ENCODE measurements around the gene IL17F.

The IL17F gene

DNA sequence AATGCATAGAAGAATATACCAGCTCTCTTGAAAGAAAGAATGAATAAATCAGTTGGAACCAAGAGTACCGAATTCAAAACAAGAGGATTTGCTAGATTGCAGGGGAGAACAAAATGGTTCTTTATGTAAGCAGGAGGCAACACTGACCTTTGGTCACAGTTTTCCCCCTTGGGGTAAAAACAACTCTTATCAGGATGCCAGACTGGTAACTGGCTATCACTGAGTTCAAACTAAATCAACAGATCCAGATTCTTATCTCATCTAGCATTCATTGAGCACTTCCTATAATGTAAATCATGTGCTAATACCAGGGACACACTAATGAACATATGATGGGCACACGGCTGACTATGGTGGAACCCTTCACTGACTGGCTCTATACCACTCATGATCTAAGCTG is 4.8 kb upstream of the IL17F start:
- Histone ChIP-seq H3K27ac (replicated peaks; ENCODE audit: low read length) (no peak overlapping the region), H3K4me2 (ENCODE audit: insufficient read depth, low read length, poor library complexity, severe bottlenecking) (no peak overlapping the region), H2AFZ (ENCODE audit: low read length) (no peak overlapping the region), H3K4me1 (ENCODE audit: control insufficient read depth in 2 of 2, insufficient read depth in 1 of 2, low read depth in 1 of 2, low read length in 2 of 2) (no peaks in the 10 kb centered on the region), H2BK12ac (ENCODE audit: low read length) (no peak overlapping the region), H2BK15ac (ENCODE audit: low read length) (no peak overlapping the region), H3K36me3 (replicated peaks in 1 of 2; ENCODE audit: control insufficient read depth in 2 of 2, insufficient read depth in 2 of 2, low read length in 2 of 2) (no peaks in the 10 kb centered on the region), H2BK120ac (ENCODE audit: low read depth, low read length) (no peak overlapping the region), H3K79me1 (ENCODE audit: low read depth, low read length) (no peaks in the 10 kb centered on the region), H2BK5ac (ENCODE audit: low read length) (no peak overlapping the region), H4K8ac (ENCODE audit: low read depth, low read length) (no peak overlapping the region), H3K4me3 (ENCODE audit: low read length in 2 of 2) (no peak overlapping the region), H3K9me3 (replicated peaks in 1 of 2; ENCODE audit: control insufficient read depth in 2 of 2, insufficient read depth in 1 of 2, low read depth in 1 of 2, low read length in 2 of 2) (no peaks in the 10 kb centered on the region), H2AK5ac (ENCODE audit: low read depth, low read length) (no peak overlapping the region), H3K4ac (ENCODE audit: low read length) (no peak overlapping the region), H3K27me3 (ENCODE audit: control insufficient read depth in 3 of 3, insufficient read depth in 3 of 3, low read depth in 1 of 3, low read length in 3 of 3) (no peaks in the 10 kb centered on the region), H3K9ac (ENCODE audit: low read depth, low read length, poor library complexity) (no peak overlapping the region), H3K14ac (ENCODE audit: low read length) (no peak overlapping the region), H4K91ac (ENCODE audit: low read depth, low read length, poor library complexity) (no peak overlapping the region), H3K18ac (ENCODE audit: low read length) (no peak overlapping the region), H3K23ac (ENCODE audit: low read depth, low read length, poor library complexity) (no peak overlapping the region)
- DNase-seq (ENCODE audit: low spot score), result no peak
- WGBS, 2 donors (ENCODE audit: extremely low coverage in 2 of 2, insufficient read length in 2 of 2, insufficient replicate concordance in 1 of 2), result no CpG with 5 or more reads among the region's 2 CpGs

DNA sequence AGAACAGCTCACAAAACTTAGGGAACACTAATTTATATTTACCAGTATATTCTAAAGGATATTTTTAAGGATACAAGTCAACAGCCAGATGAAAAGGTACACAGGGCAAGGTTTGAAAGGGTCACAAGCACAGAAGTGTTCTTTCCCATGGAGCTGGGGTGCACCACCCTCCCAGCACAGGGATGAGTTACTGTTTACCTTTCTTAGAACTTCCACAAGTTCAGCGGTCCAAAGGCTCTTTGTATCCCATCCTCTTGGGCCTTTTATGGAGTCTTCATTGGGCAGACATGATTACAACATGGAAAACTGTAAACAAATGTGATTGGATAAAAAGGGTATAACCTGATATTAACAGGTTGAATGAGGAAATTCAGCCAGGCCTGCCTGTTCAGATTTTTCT is 1.1 kb upstream of the IL17F start:
- H3K36me3 ChIP-seq (replicated peaks in 1 of 2; ENCODE audit: control insufficient read depth in 2 of 2, insufficient read depth in 2 of 2, low read length in 2 of 2), result no peaks in the 10 kb centered on the region
- H3K14ac ChIP-seq (ENCODE audit: low read length), result no peak overlapping the region
- H4K91ac ChIP-seq (ENCODE audit: low read depth, low read length, poor library complexity), result no peak overlapping the region
- H3K4me1 ChIP-seq (ENCODE audit: control insufficient read depth in 2 of 2, insufficient read depth in 1 of 2, low read depth in 1 of 2, low read length in 2 of 2), result no peaks in the 10 kb centered on the region
- no peak overlapping the region for H3K27ac ChIP-seq (replicated peaks; ENCODE audit: low read length)
- no peak overlapping the region for H2AK5ac ChIP-seq (ENCODE audit: low read depth, low read length)
- H3K9me3 ChIP-seq (replicated peaks in 1 of 2; ENCODE audit: control insufficient read depth in 2 of 2, insufficient read depth in 1 of 2, low read depth in 1 of 2, low read length in 2 of 2), result no peaks in the 10 kb centered on the region
- no peak overlapping the region for H2BK12ac ChIP-seq (ENCODE audit: low read length)
- no peak overlapping the region for H4K8ac ChIP-seq (ENCODE audit: low read depth, low read length)
- no peak overlapping the region for H3K23ac ChIP-seq (ENCODE audit: low read depth, low read length, poor library complexity)
- H3K9ac ChIP-seq (ENCODE audit: low read depth, low read length, poor library complexity), result no peak overlapping the region
- H2AFZ ChIP-seq (ENCODE audit: low read length), result no peak overlapping the region
- no peak overlapping the region for H2BK120ac ChIP-seq (ENCODE audit: low read depth, low read length)
- H3K4ac ChIP-seq (ENCODE audit: low read length), result no peak overlapping the region
- no peaks in the 10 kb centered on the region for H3K79me1 ChIP-seq (ENCODE audit: low read depth, low read length)
- H2BK15ac ChIP-seq (ENCODE audit: low read length), result no peak overlapping the region
- no peak overlapping the region for H3K18ac ChIP-seq (ENCODE audit: low read length)
- H3K4me2 ChIP-seq (ENCODE audit: insufficient read depth, low read length, poor library complexity, severe bottlenecking), result no peak overlapping the region
- DNase-seq (ENCODE audit: low spot score), result no peak
- H3K27me3 ChIP-seq (ENCODE audit: control insufficient read depth in 3 of 3, insufficient read depth in 3 of 3, low read depth in 1 of 3, low read length in 3 of 3), result no peaks in the 10 kb centered on the region
- no peak overlapping the region for H2BK5ac ChIP-seq (ENCODE audit: low read length)
- no peak overlapping the region for H3K4me3 ChIP-seq (ENCODE audit: low read length in 2 of 2)
- no CpG with 5 or more reads among the region's 1 CpG for WGBS, 2 donors (ENCODE audit: extremely low coverage in 2 of 2, insufficient read length in 2 of 2, insufficient replicate concordance in 1 of 2)

GRCh38 chr6:52243282-52243893 is 912 bp downstream of the IL17F start:
- WGBS, 2 donors (ENCODE audit: extremely low coverage in 2 of 2, insufficient read length in 2 of 2, insufficient replicate concordance in 1 of 2), result no CpG with 5 or more reads among the region's 4 CpGs
- H3K18ac ChIP-seq (ENCODE audit: low read length), result no peak overlapping the region
- H2BK15ac ChIP-seq (ENCODE audit: low read length), result no peak overlapping the region
- H4K8ac ChIP-seq (ENCODE audit: low read depth, low read length), result no peak overlapping the region
- H4K91ac ChIP-seq (ENCODE audit: low read depth, low read length, poor library complexity), result no peak overlapping the region
- H3K23ac ChIP-seq (ENCODE audit: low read depth, low read length, poor library complexity), result no peak overlapping the region
- H2AK5ac ChIP-seq (ENCODE audit: low read depth, low read length), result no peak overlapping the region
- no peak overlapping the region for H2BK5ac ChIP-seq (ENCODE audit: low read length)
- no peak overlapping the region for H2AFZ ChIP-seq (ENCODE audit: low read length)
- H3K9ac ChIP-seq (ENCODE audit: low read depth, low read length, poor library complexity), result no peak overlapping the region
- H3K4me1 ChIP-seq (ENCODE audit: control insufficient read depth in 2 of 2, insufficient read depth in 1 of 2, low read depth in 1 of 2, low read length in 2 of 2), result no peaks in the 10 kb centered on the region
- H3K27ac ChIP-seq (replicated peaks; ENCODE audit: low read length), result no peak overlapping the region
- no peaks in the 10 kb centered on the region for H3K27me3 ChIP-seq (ENCODE audit: control insufficient read depth in 3 of 3, insufficient read depth in 3 of 3, low read depth in 1 of 3, low read length in 3 of 3)
- H3K4ac ChIP-seq (ENCODE audit: low read length), result no peak overlapping the region
- no peak overlapping the region for H2BK120ac ChIP-seq (ENCODE audit: low read depth, low read length)
- no peak overlapping the region for H3K14ac ChIP-seq (ENCODE audit: low read length)
- H3K9me3 ChIP-seq (replicated peaks in 1 of 2; ENCODE audit: control insufficient read depth in 2 of 2, insufficient read depth in 1 of 2, low read depth in 1 of 2, low read length in 2 of 2), result no peaks in the 10 kb centered on the region
- H3K79me1 ChIP-seq (ENCODE audit: low read depth, low read length), result no peaks in the 10 kb centered on the region
- no peak overlapping the region for H3K4me2 ChIP-seq (ENCODE audit: insufficient read depth, low read length, poor library complexity, severe bottlenecking)
- no peak overlapping the region for H3K4me3 ChIP-seq (ENCODE audit: low read length in 2 of 2)
- no peak overlapping the region for H2BK12ac ChIP-seq (ENCODE audit: low read length)
- no peaks in the 10 kb centered on the region for H3K36me3 ChIP-seq (replicated peaks in 1 of 2; ENCODE audit: control insufficient read depth in 2 of 2, insufficient read depth in 2 of 2, low read length in 2 of 2)
- no peak for DNase-seq (ENCODE audit: low spot score)

DNA sequence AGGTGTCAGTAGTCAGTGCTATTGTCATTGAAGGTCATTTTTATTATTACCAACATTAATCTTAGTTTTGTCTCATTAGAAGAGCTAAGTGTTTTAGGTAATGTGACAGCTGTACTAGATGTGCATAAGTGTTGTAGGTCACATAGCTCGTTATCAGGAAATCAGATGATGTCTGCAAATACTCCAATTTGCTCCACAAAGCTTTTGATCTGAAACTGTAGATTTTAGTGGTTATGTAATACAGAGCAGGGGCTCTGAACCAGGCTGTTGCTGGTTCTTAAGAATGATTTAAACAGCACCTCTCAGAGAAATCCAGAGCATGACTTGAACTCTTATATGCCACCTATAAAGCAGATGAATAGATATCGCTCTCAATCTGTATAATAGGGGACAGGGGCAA is 2.5 kb downstream of the IL17F start:
- H4K8ac ChIP-seq (ENCODE audit: low read depth, low read length), result no peak overlapping the region
- H3K9ac ChIP-seq (ENCODE audit: low read depth, low read length, poor library complexity), result no peak overlapping the region
- H4K91ac ChIP-seq (ENCODE audit: low read depth, low read length, poor library complexity), result no peak overlapping the region
- H2BK12ac ChIP-seq (ENCODE audit: low read length), result no peak overlapping the region
- no peak for DNase-seq (ENCODE audit: low spot score)
- no peaks in the 10 kb centered on the region for H3K4me1 ChIP-seq (ENCODE audit: control insufficient read depth in 2 of 2, insufficient read depth in 1 of 2, low read depth in 1 of 2, low read length in 2 of 2)
- H2BK15ac ChIP-seq (ENCODE audit: low read length), result no peak overlapping the region
- H3K4me3 ChIP-seq (ENCODE audit: low read length in 2 of 2), result no peak overlapping the region
- no peaks in the 10 kb centered on the region for H3K79me1 ChIP-seq (ENCODE audit: low read depth, low read length)
- H3K36me3 ChIP-seq (replicated peaks in 1 of 2; ENCODE audit: control insufficient read depth in 2 of 2, insufficient read depth in 2 of 2, low read length in 2 of 2), result no peaks in the 10 kb centered on the region
- H3K9me3 ChIP-seq (replicated peaks in 1 of 2; ENCODE audit: control insufficient read depth in 2 of 2, insufficient read depth in 1 of 2, low read depth in 1 of 2, low read length in 2 of 2), result no peaks in the 10 kb centered on the region
- no peak overlapping the region for H2BK120ac ChIP-seq (ENCODE audit: low read depth, low read length)
- H3K18ac ChIP-seq (ENCODE audit: low read length), result no peak overlapping the region
- no peak overlapping the region for H2BK5ac ChIP-seq (ENCODE audit: low read length)
- no peak overlapping the region for H3K14ac ChIP-seq (ENCODE audit: low read length)
- H3K27me3 ChIP-seq (ENCODE audit: control insufficient read depth in 3 of 3, insufficient read depth in 3 of 3, low read depth in 1 of 3, low read length in 3 of 3), result no peaks in the 10 kb centered on the region
- no peak overlapping the region for H3K23ac ChIP-seq (ENCODE audit: low read depth, low read length, poor library complexity)
- H3K4me2 ChIP-seq (ENCODE audit: insufficient read depth, low read length, poor library complexity, severe bottlenecking), result no peak overlapping the region
- H3K27ac ChIP-seq (replicated peaks; ENCODE audit: low read length), result no peak overlapping the region
- H2AFZ ChIP-seq (ENCODE audit: low read length), result no peak overlapping the region
- no peak overlapping the region for H2AK5ac ChIP-seq (ENCODE audit: low read depth, low read length)
- WGBS, 2 donors (ENCODE audit: extremely low coverage in 2 of 2, insufficient read length in 2 of 2, insufficient replicate concordance in 1 of 2), result no CpG with 5 or more reads among the region's 2 CpGs
- H3K4ac ChIP-seq (ENCODE audit: low read length), result no peak overlapping the region
